SH-SY5Y (cell line): ENCODE data around the gene SFXN1.

Experiments used
- GATA2 ChIP-seq: IDR thresholded peaks from 2 replicates; pipeline ENCODE4 v1.6.1; 2011; ENCODE audit warnings: mild to moderate bottlenecking, low read depth, low read length
- GATA3 ChIP-seq: IDR thresholded peaks from 2 replicates; pipeline ENCODE4 v1.6.1; 2011; ENCODE audit warnings: low read depth, mild to moderate bottlenecking, low read length, moderate library complexity

GRCh38 chr5:175485631-175486030, 7.3 kb downstream of the SFXN1 start:
- no peak for TF ChIP-seq GATA2
- TF ChIP-seq GATA3, result no peak
